HEK293 (cell line): ENCODE results near the gene BCL2.

Experiments used
- REST ChIP-seq: fragments of 450-650 bp; formaldehyde crosslinking; IDR thresholded peaks from 2 replicates; pipeline ENCODE4 v1.5.1; 2016; ENCODE audit warnings: missing biosample characterization, missing genetic modification characterization
- ZBTB20 ChIP-seq: fragments of 450-650 bp; formaldehyde crosslinking; IDR thresholded peaks from 2 replicates; pipeline ENCODE4 v1.5.1; 2016; ENCODE audit warnings: missing biosample characterization, missing genetic modification characterization
- ZBTB44 ChIP-seq: fragments of 450-650 bp; IDR thresholded peaks from 2 replicates; pipeline ENCODE4 v1.5.1; 2018; ENCODE audit warnings: missing biosample characterization, mild to moderate bottlenecking, missing genetic modification characterization
- ZNF132 ChIP-seq: fragments of 450-650 bp; formaldehyde crosslinking; IDR thresholded peaks from 2 replicates; pipeline ENCODE4 v1.5.1; 2017; ENCODE audit warnings: missing biosample characterization, missing genetic modification characterization, borderline replicate concordance
- ZNF202 ChIP-seq: fragments of 450-650 bp; formaldehyde crosslinking; IDR thresholded peaks from 2 replicates; pipeline ENCODE4 v1.5.1; 2016; ENCODE audit warnings: missing biosample characterization, missing genetic modification characterization, borderline replicate concordance
- ZNF426 ChIP-seq: fragments of 450-650 bp; formaldehyde crosslinking; IDR thresholded peaks from 2 replicates; pipeline ENCODE4 v1.5.1; 2017; ENCODE audit warnings: missing biosample characterization, missing genetic modification characterization, mild to moderate bottlenecking, inconsistent platforms, moderate library complexity
- ZNF76 ChIP-seq: fragments of 450-650 bp; formaldehyde crosslinking; IDR thresholded peaks from 2 replicates; pipeline ENCODE4; 2016; ENCODE audit warnings: low read depth, missing biosample characterization, missing genetic modification characterization, borderline replicate concordance
- ZNF768 ChIP-seq: fragments of 450-650 bp; formaldehyde crosslinking; IDR thresholded peaks from 2 replicates; pipeline ENCODE4 v1.5.1; 2018; ENCODE audit warnings: missing biosample characterization, mild to moderate bottlenecking, missing genetic modification characterization
- ZNF843 ChIP-seq: fragments of 450-650 bp; formaldehyde crosslinking; IDR thresholded peaks from 2 replicates; pipeline ENCODE4 v1.5.1; 2016; ENCODE audit warnings: missing biosample characterization, missing genetic modification characterization
- TF ChIP-seq, protein P1 (sequence below): fragments of 450-650 bp; formaldehyde crosslinking; IDR thresholded peaks from 2 replicates; pipeline ENCODE4 v1.5.1; 2016; ENCODE audit warnings: missing biosample characterization, missing genetic modification characterization
- TF ChIP-seq, protein P2 (sequence below): fragments of 450-650 bp; formaldehyde crosslinking; IDR thresholded peaks from 2 replicates; pipeline ENCODE4 v1.5.1; 2016; ENCODE audit warnings: missing biosample characterization, missing genetic modification characterization
- TF ChIP-seq, protein P3 (sequence below): fragments of 450-650 bp; formaldehyde crosslinking; IDR thresholded peaks from 2 replicates; pipeline ENCODE4 v1.5.1; 2017; ENCODE audit warnings: missing biosample characterization, mild to moderate bottlenecking, missing genetic modification characterization, moderate library complexity

GRCh38 chr18:63107171-63107845 is 212.3 kb downstream of the BCL2 start:
- TF ChIP-seq ZNF843 (tag by site-specific recombination), result peak; percentile 67; the same call in 1 of the 2 replicates
- TF ChIP-seq, protein P1, sequence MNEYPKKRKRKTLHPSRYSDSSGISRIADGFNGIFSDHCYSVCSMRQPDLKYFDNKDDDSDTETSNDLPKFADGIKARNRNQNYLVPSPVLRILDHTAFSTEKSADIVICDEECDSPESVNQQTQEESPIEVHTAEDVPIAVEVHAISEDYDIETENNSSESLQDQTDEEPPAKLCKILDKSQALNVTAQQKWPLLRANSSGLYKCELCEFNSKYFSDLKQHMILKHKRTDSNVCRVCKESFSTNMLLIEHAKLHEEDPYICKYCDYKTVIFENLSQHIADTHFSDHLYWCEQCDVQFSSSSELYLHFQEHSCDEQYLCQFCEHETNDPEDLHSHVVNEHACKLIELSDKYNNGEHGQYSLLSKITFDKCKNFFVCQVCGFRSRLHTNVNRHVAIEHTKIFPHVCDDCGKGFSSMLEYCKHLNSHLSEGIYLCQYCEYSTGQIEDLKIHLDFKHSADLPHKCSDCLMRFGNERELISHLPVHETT (tag by site-specific recombination), result no peak
- TF ChIP-seq, protein P2, sequence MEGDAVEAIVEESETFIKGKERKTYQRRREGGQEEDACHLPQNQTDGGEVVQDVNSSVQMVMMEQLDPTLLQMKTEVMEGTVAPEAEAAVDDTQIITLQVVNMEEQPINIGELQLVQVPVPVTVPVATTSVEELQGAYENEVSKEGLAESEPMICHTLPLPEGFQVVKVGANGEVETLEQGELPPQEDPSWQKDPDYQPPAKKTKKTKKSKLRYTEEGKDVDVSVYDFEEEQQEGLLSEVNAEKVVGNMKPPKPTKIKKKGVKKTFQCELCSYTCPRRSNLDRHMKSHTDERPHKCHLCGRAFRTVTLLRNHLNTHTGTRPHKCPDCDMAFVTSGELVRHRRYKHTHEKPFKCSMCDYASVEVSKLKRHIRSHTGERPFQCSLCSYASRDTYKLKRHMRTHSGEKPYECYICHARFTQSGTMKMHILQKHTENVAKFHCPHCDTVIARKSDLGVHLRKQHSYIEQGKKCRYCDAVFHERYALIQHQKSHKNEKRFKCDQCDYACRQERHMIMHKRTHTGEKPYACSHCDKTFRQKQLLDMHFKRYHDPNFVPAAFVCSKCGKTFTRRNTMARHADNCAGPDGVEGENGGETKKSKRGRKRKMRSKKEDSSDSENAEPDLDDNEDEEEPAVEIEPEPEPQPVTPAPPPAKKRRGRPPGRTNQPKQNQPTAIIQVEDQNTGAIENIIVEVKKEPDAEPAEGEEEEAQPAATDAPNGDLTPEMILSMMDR (tag by site-specific recombination), result no peak
- TF ChIP-seq ZNF426 (tag by site-specific recombination), result no peak
- TF ChIP-seq ZNF768, result no peak
- TF ChIP-seq, protein P3, sequence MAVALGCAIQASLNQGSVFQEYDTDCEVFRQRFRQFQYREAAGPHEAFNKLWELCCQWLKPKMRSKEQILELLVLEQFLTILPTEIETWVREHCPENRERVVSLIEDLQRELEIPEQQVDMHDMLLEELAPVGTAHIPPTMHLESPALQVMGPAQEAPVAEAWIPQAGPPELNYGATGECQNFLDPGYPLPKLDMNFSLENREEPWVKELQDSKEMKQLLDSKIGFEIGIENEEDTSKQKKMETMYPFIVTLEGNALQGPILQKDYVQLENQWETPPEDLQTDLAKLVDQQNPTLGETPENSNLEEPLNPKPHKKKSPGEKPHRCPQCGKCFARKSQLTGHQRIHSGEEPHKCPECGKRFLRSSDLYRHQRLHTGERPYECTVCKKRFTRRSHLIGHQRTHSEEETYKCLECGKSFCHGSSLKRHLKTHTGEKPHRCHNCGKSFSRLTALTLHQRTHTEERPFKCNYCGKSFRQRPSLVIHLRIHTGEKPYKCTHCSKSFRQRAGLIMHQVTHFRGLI (tag by site-specific recombination), result no peak
- TF ChIP-seq REST (tag by site-specific recombination), result no peak
- TF ChIP-seq ZNF132 (tag by site-specific recombination), result no peak
- no peak for TF ChIP-seq ZNF202 (tag by site-specific recombination)
- TF ChIP-seq ZNF76 (tag by site-specific recombination), result no peak
- TF ChIP-seq ZBTB44, result no peak
- no peak for TF ChIP-seq ZBTB20 (tag by site-specific recombination)
